Endothelial cell (in vitro differentiated cells): ENCODE data around the gene HSD3B7. TPM values are rescaled to one million over a fixed set of nuclear protein-coding genes. Genes with fewer than 3 reads are reported as not detected.

ENCODE experiments used
- DNase-seq: peaks from one replicate; pipeline ENCODE4 v3.0.0; 2021; ENCODE audit warnings: low spot score
- H3K27ac Mint-ChIP-seq: one replicate; pipeline ENCODE4 v1.8.0; 2021; ENCODE audit warnings: mixed read lengths, inconsistent platforms; ENCODE audit not compliant: unreplicated experiment
- H3K27me3 Mint-ChIP-seq: one replicate; pipeline ENCODE4 v1.8.0; 2021; ENCODE audit warnings: mild to moderate bottlenecking, moderate library complexity, mixed read lengths, inconsistent platforms; ENCODE audit not compliant: unreplicated experiment
- H3K36me3 Mint-ChIP-seq: one replicate; pipeline ENCODE4 v1.8.0; 2021; ENCODE audit warnings: mild to moderate bottlenecking, low read depth, mixed read lengths, inconsistent platforms; ENCODE audit not compliant: unreplicated experiment
- H3K4me1 Mint-ChIP-seq: one replicate; pipeline ENCODE4 v1.8.0; 2021; ENCODE audit warnings: mild to moderate bottlenecking, mixed read lengths, inconsistent platforms; ENCODE audit not compliant: unreplicated experiment
- H3K4me3 Mint-ChIP-seq: one replicate; pipeline ENCODE4 v1.8.0; 2021; ENCODE audit warnings: mild to moderate bottlenecking, mixed read lengths, inconsistent platforms; ENCODE audit not compliant: unreplicated experiment
- H3K9me3 Mint-ChIP-seq: one replicate; pipeline ENCODE4 v1.8.0; 2021; ENCODE audit warnings: mixed read lengths, inconsistent platforms; ENCODE audit not compliant: unreplicated experiment
- CTCF ChIP-seq: fragments of 200-600 bp; sonication (generic); IDR thresholded peaks from one replicate; pipeline ENCODE4 v1.5.0; 2021; ENCODE audit warnings: antibody characterized with exemption; ENCODE audit not compliant: unreplicated experiment
- total RNA-seq: library from RNA; stranded (reverse); fragmentation: NEBNext Ultra II Directional; extraction: Animal tissue kit (Norgen Biotek cat#: 25700); gene quantifications from one replicate; pipeline ENCODE4 v1.2.1, GENCODE V29; 2021; ENCODE audit not compliant: unreplicated experiment

HSD3B7 gene
- total RNA-seq, 1 donor from 2014 or later = 5.3 TPM

DNA sequence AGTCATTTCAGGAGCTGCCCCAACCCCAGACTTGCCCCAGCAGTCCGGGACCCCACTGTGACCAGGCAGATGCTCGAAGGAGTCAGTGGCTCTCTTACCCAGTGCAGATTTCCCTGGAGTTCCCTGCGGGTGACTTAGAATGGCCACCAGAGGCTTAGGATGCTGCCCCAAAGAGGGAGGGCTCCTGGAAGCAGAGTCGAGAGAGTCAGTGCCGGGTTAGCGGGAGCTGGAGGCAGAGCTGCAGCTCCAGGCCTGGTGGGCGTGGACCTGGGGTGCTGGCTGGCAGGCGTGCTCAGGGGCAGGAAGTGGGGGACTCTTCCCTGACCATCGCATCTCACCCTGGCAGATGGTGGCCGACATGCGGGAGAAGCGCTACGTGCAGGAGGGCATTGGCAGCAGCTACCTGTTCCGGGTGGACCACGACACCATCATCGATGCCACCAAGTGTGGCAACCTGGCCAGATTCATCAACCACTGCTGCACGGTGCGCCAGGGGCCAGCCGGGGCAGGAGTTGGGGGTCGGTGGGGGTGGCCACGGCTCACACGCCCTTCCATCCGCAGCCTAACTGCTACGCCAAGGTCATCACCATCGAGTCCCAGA is 1.6 kb upstream of the HSD3B7 start:
- no peak overlapping the region for H3K27ac Mint-ChIP-seq
- no peaks in the 10 kb centered on the region for H3K9me3 Mint-ChIP-seq
- H3K27me3 Mint-ChIP-seq = peaks cover 29% of the 10 kb centered on the region
- no peak for DNase-seq
- no peak overlapping the region for H3K4me3 Mint-ChIP-seq
- H3K4me1 Mint-ChIP-seq = no peaks in the 10 kb centered on the region
- peaks cover 18% of the 10 kb centered on the region for H3K36me3 Mint-ChIP-seq
- TF ChIP-seq CTCF = no peak

GRCh38 chr16:30983898-30984610 is 953 bp upstream of the HSD3B7 start:
- peaks cover 15% of the 10 kb centered on the region for H3K36me3 Mint-ChIP-seq
- no peak overlapping the region for H3K4me3 Mint-ChIP-seq
- H3K4me1 Mint-ChIP-seq = no peaks in the 10 kb centered on the region
- H3K27me3 Mint-ChIP-seq = peaks cover 23% of the 10 kb centered on the region
- H3K27ac Mint-ChIP-seq = no peak overlapping the region
- TF ChIP-seq CTCF = no peak
- no peak for DNase-seq
- no peaks in the 10 kb centered on the region for H3K9me3 Mint-ChIP-seq

DNA sequence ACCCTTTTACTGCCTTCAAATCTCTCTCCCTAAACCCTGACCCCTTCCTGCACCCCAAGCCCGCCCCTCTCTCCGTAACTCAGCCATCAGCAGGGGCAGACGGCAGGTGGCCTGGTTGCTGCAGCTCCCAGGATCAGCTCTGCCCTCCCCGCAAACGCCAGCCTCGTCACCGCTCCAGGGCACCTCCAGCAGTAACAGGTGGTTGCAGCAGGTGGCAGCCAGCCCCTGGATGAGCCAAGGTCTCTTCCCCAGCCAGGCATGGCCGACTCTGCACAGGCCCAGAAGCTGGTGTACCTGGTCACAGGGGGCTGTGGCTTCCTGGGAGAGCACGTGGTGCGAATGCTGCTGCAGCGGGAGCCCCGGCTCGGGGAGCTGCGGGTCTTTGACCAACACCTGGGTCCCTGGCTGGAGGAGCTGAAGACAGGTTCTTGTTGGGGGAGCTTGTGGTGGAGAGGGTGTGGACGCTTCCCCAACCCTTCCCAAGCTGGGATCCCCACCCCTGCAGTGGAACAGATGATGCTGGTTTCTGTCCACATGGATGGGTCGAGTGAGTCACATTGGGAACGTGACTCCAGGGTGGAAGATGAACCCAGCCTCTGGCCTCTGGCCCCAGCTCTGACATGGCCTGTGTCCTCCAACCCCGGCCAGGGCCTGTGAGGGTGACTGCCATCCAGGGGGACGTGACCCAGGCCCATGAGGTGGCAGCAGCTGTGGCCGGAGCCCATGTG is 558 bp downstream of the HSD3B7 start:
- Mint-ChIP-seq H3K27me3 (peaks cover 19% of the 10 kb centered on the region), H3K4me1 (no peaks in the 10 kb centered on the region), H3K9me3 (no peaks in the 10 kb centered on the region), H3K27ac (no peak overlapping the region), H3K4me3 (no peak overlapping the region), H3K36me3 (peaks cover 15% of the 10 kb centered on the region)
- TF ChIP-seq CTCF = no peak
- DNase-seq = no peak

- no peak for TF ChIP-seq CTCF
- no peaks in the 10 kb centered on the region for H3K9me3 Mint-ChIP-seq
- DNase-seq = no peak
- H3K27ac Mint-ChIP-seq = no peak overlapping the region
- no peak overlapping the region for H3K4me3 Mint-ChIP-seq
- peaks cover 9% of the 10 kb centered on the region for H3K36me3 Mint-ChIP-seq
- no peaks in the 10 kb centered on the region for H3K4me1 Mint-ChIP-seq
- H3K27me3 Mint-ChIP-seq = peaks cover 16% of the 10 kb centered on the region
These were observed 1.4 kb downstream of the HSD3B7 start for GRCh38 chr16:30986129-30986991.
